Osteocyte (in vitro differentiated cells): ENCODE results near the gene GTSE1. TPM values are rescaled to one million over a fixed set of nuclear protein-coding genes. Genes with fewer than 3 reads are reported as not detected.

Experiments
- DNase-seq: peaks from one replicate; pipeline ENCODE4 v3.0.0; 2021; ENCODE audit warnings: mixed read lengths; ENCODE audit not compliant: unreplicated experiment; ENCODE audit errors: extremely low spot score
- H3K27ac Mint-ChIP-seq: one replicate; pipeline ENCODE4 v1.8.0; 2021; ENCODE audit warnings: mild to moderate bottlenecking, mixed read lengths; ENCODE audit not compliant: unreplicated experiment
- H3K27me3 Mint-ChIP-seq: one replicate; pipeline ENCODE4 v1.8.0; 2021; ENCODE audit warnings: mixed read lengths; ENCODE audit not compliant: unreplicated experiment
- H3K36me3 Mint-ChIP-seq: one replicate; pipeline ENCODE4 v1.8.0; 2021; ENCODE audit warnings: mixed read lengths; ENCODE audit not compliant: unreplicated experiment
- H3K4me1 Mint-ChIP-seq: one replicate; pipeline ENCODE4 v1.8.0; 2021; ENCODE audit warnings: mixed read lengths; ENCODE audit not compliant: unreplicated experiment
- H3K4me3 Mint-ChIP-seq: one replicate; pipeline ENCODE4 v1.8.0; 2021; ENCODE audit warnings: mild to moderate bottlenecking, moderate library complexity, mixed read lengths; ENCODE audit not compliant: unreplicated experiment
- H3K9me3 Mint-ChIP-seq: one replicate; pipeline ENCODE4 v1.8.0; 2021; ENCODE audit warnings: mixed read lengths; ENCODE audit not compliant: unreplicated experiment
- CTCF ChIP-seq: fragments of 200-600 bp; sonication (generic); IDR thresholded peaks from 2 replicates; pipeline ENCODE4 v1.5.0; 2021; ENCODE audit warnings: antibody characterized with exemption, mild to moderate bottlenecking, moderate library complexity
- total RNA-seq: library from RNA; stranded (reverse); gene quantifications from 2 replicates; pipeline ENCODE4 v1.2.1, GENCODE V29; 2021

Gene GTSE1
- total RNA-seq, 1 donor from 2014 or later: 9.4 TPM

DNA sequence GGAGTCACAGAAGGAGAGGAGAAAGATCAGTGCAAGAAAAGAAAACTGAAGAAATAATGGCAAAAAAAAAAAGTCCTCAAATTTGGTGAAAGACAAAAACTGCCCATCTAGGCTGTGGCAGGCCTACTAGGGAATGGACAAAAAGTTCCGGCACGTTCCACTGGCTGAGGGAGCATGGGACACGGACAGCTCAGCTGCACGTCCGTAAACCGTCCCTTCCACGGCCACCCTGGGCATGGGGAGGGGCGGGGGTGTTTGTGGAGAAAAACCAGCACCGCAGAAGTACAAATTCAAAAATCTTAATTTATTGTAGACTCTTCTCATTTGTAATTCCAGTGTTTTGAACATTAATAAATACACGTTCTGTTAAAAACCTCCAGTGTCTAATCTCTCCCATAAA is 64.2 kb downstream of the GTSE1 start:
- DNase-seq: no peak
- TF ChIP-seq CTCF: no peak
- H3K27me3 Mint-ChIP-seq: no peaks in the 10 kb centered on the region
- H3K9me3 Mint-ChIP-seq: no peaks in the 10 kb centered on the region
- peaks cover 13% of the 10 kb centered on the region for H3K36me3 Mint-ChIP-seq
- no peak overlapping the region for H3K4me3 Mint-ChIP-seq
- no peak overlapping the region for H3K27ac Mint-ChIP-seq
- H3K4me1 Mint-ChIP-seq: no peaks in the 10 kb centered on the region

- H3K36me3 Mint-ChIP-seq: peaks cover 13% of the 10 kb centered on the region
Measured at GRCh38 chr22:46361826-46362202, 65.1 kb downstream of the GTSE1 start.

DNA sequence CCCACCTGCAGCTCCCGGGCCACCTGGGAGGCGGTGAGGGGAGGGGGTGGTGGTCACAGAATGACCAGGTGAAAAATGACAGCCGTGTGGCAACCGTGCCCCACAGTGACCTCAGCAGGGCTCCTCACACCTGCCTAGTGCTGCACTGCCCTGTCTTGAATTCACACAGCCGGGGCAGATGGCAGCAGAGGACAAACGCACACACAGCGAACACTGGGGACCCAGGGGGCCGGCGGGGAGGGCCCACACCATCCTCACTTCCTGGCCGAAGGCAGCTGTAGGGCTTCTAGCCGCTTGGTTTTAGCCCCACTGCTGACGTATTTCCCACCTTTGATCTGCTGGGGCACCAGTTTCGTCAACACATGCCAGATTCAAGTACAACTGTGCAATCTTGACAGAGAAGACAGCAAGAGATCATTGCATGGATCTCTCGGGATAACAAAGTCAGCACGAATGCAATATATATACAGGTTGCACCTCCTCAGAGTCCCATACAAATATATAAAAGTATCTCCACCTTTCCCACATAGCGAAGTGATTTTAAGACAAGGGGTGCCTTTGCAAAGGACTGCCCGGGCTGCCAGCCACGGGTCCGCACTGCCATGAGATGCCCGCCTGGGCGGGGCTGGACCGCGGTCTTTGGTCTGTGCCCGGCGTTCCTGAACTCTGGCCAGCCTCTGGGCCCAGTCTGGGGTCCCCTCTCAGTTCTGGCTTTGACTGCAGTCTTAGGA is 65.7 kb downstream of the GTSE1 start:
- TF ChIP-seq CTCF: no peak
- Mint-ChIP-seq H3K4me1 (no peaks in the 10 kb centered on the region), H3K9me3 (no peaks in the 10 kb centered on the region), H3K27ac (no peak overlapping the region), H3K36me3 (peaks cover 13% of the 10 kb centered on the region), H3K27me3 (no peaks in the 10 kb centered on the region), H3K4me3 (no peak overlapping the region)
- DNase-seq: no peak

More at GRCh38 chr22:46361826-46362202, 65.1 kb downstream of the GTSE1 start:
- DNase-seq: no peak
- H3K27me3 Mint-ChIP-seq: no peaks in the 10 kb centered on the region
- no peak overlapping the region for H3K27ac Mint-ChIP-seq
- no peaks in the 10 kb centered on the region for H3K9me3 Mint-ChIP-seq
- no peak for TF ChIP-seq CTCF
- H3K4me1 Mint-ChIP-seq: no peaks in the 10 kb centered on the region
- H3K4me3 Mint-ChIP-seq: no peak overlapping the region

DNA sequence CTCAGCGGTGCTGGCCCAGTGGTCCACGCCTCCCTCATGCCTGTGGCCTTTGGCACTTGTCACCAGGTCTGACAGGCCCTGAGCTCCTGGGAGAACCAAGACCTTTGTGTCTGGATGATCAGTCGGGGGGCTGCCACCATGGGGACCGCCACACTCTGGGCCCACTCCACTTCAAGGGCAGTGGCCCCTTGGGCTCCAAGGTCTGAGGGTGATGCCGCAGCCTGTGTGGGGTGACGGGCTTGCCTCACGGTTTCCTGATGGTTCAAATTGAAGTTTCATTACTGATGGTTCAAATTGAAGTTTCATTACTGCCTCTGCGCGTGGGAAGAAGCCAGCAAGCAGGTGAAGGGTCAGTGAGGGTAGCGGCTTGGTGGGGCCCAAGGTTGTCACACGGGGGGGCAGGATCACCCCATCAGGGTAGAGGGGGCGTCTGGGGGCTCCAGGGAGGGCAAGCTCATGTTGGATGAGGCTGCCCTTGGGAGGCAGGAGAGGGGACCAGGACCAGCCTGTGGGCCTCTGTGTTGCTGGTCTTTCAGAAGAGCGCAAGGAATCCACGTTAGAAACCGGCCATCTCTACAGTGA is 66.4 kb downstream of the GTSE1 start:
- DNase-seq: no peak
- TF ChIP-seq CTCF: no peak
- no peak overlapping the region for H3K27ac Mint-ChIP-seq
- no peaks in the 10 kb centered on the region for H3K27me3 Mint-ChIP-seq
- H3K4me3 Mint-ChIP-seq: no peak overlapping the region
- H3K36me3 Mint-ChIP-seq: peaks cover 13% of the 10 kb centered on the region
- no peaks in the 10 kb centered on the region for H3K4me1 Mint-ChIP-seq
- no peaks in the 10 kb centered on the region for H3K9me3 Mint-ChIP-seq

- Mint-ChIP-seq H3K27me3 (no peaks in the 10 kb centered on the region), H3K36me3 (peaks cover 10% of the 10 kb centered on the region), H3K4me3 (no peak overlapping the region), H3K27ac (no peak overlapping the region), H3K4me1 (no peaks in the 10 kb centered on the region), H3K9me3 (no peaks in the 10 kb centered on the region)
- DNase-seq: no peak
- no peak for TF ChIP-seq CTCF
Measured at GRCh38 chr22:46363611-46364321, 67.1 kb downstream of the GTSE1 start.
